OCI-M2 (cell line): ENCODE measurements around the gene SUSD1.
"Not testable (repeated sequence)": the region's sequence is repeated elsewhere in the genome, so short reads cannot be mapped to it uniquely, and the experiment has no call there.

Source experiments
- DNase-seq: peaks from one replicate; lab custom pipeline; 2025; ENCODE audit not compliant: unreplicated experiment; lab: John Stamatoyannopoulos, UW

The SUSD1 gene

GRCh38 chr9:112174965-112175795 is at the start of gene SUSD1:
TSS of gene SUSD1 (minus strand) at chr9:112175297. CDS start at chr9:112175235, 62 bp downstream.
- no peak for DNase-seq

DNA sequence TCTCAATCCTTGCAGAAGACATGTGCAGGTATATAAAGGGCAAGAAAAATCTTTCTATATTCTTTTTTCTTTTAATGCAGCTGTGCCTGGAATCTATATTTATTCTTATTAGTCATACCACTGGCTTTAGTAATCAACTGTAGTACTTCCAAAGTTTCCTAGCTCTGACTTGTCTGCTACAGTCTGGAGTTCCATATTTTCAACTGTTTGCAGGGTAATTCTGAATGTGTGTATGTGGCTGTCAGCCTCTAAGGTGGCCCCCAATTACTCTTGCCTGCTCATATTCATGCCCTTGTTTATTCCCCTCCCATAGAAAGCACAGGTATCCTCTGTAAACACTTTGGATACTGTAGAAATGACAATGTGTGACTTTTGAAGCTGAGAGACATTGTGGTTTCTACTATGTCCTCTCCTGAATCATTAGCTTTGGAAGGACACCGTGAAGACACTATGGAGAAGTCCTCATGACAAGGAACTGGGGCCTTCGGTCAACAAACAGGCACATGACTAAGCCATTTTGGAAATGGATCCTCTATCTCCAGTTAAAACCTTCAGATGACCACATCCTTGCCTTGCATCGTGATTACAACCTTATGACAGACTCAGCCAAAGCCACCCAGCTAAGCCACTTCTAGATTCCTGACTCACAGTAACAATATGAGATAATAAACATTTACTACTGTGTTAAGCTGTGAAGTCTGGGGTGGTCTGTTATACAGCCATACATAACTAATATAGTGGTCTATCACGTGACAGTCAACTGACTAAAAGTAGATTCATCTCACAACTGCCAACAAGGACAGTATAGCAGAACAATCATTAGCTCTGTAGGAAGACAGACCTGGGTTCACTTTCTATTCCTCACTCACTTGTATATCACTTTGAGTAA is 49.5 kb upstream of the SUSD1 start:
- no peak for DNase-seq

GRCh38 chr9:112218908-112219307 is 43.8 kb upstream of the SUSD1 start:
- DNase-seq, result no peak

DNA sequence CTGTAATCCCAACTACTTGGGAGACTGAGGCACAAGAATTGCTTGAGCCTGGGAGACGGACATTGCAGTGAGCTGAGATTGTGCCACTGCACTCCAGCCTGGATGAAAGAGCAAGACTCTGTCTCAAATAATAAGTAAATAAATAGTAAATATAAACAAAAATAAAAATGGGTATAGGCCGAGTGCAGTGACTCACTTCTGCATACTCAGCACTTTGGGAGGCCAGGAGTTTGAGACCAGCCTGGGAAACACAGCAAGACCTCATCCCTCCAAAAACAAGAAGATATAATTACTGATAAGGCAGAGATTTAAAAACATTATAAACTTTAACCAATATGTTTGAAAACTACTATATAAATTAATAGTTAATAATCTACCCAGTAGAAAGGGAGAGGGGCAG is 37.8 kb upstream of the SUSD1 start:
- DNase-seq, result no peak

DNA sequence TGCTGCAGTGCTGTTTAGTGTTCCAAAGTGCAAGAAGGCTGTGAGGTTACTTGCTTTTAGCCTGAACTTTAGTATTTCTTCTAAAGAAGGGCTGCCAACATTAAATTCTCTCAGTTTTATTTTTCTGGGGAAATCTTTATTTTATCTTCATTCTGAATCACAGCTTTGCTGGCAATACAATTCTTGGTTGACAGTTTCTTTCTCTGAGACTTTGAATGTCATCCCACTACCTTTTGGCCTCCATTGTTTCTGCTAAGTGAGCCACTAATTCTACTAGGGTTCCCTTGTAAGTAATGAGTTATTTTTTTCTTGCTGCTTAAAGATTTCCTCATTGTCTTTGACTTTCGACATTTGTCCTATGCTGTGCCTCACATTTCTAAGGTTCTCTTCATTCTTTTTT is 32.4 kb upstream of the SUSD1 start:
- DNase-seq, result no peak

- DNase-seq, result no peak
Measured at GRCh38 chr9:112203536-112203935, 28.4 kb upstream of the SUSD1 start.

GRCh38 chr9:112200711-112201110 is 25.6 kb upstream of the SUSD1 start:
- no peak for DNase-seq

GRCh38 chr9:112198646-112199045 is 23.5 kb upstream of the SUSD1 start:
- no peak for DNase-seq

DNA sequence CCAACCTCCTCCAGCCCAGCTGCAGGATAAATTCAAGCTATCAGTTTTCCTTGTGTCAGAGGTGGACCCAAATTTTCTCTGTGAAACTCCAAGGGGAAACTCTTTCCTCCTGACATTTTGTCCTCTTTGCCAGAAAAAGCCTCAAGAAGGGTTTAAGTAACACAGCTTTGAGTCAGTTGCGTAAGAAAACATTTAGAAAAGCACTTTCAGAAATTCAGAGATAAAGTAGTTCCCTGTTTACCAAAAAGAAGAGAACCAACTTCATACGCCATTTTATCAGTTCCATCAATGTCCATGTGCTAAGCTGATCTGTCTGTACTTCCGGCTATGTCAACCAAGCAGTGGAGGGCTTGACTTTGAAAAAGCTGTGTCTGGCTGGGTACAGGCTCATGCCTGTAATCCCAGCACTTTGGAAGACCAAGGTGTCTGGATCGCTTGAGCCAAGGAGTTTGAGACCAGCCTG is 19.9 kb upstream of the SUSD1 start:
- no peak for DNase-seq

DNA sequence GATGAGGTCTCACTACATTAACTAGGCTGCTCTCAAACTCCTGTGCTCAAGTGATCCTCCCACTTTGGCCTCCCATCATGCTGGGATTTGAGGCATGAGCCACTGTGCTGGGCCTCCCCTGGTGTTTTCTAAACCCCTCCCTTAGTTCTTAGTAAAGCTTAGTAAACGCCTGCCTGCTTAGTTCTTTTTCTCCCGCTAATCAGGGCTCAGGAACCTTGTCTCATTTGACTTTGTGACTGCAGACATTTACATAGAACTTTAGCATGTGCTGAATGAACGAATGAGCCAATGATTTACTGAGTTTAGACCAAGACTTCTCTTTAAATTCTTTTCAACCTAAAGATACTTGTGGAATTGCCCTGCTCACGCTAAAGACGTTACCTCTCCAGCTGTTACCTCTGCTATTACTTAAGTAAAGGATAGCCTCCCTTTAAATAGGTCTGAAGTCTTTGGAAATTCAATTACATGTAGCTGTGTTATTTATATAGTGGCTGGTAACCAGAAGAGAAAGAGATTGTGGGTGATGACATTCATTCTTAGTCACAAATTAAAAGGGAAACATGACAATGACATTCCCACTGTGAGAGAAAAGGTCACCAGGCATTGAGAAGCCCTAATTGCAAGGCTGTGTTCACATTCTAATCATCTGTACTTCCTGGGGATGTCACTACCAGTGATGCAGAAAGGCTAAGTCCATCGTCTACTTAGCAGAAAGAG is 18.6 kb upstream of the SUSD1 start:
- no peak for DNase-seq

- not testable (repeated sequence) for DNase-seq
Measured at GRCh38 chr9:112190320-112190719, 15.2 kb upstream of the SUSD1 start.

DNA sequence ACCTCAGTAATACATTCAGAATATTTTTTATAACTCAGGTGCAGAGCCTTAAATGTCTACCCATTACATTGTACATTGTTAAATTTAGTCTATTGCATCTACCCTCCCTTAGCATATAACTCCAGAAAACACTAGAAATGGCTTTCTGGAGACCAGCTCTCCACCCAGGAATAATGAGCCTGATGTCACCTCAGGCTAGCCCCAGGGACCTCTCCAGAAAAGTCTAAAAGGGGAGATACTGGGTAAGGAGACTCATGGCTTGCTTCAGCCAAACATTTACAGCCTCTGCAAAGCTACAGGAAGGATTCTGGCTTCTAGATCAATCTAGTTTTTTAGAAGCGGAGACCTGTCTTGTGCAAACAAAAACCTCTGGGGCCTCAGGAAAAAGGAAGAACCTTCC is 13.8 kb upstream of the SUSD1 start:
- no peak for DNase-seq

- DNase-seq, result no peak
Measured at GRCh38 chr9:112187404-112187803, 12.3 kb upstream of the SUSD1 start.

DNA sequence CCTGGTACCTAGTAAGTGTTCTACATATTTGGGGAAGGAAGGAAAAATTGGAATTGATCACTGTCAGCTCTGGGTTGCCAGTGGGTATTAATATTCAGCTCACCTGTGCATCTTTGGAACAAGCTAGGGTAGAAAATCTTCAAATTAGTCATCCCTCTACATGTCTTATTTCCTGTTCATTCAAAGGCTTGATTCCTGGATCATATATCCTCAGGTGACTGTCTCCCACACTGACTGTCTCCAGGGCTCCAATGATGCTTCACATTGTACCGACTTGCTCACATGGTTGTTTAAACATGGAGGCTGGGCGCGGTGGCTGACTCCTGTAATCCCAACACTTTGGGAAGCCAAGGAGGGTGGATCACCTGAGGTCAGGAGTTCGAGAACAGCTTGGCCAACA is 11.6 kb upstream of the SUSD1 start:
- no peak for DNase-seq

DNA sequence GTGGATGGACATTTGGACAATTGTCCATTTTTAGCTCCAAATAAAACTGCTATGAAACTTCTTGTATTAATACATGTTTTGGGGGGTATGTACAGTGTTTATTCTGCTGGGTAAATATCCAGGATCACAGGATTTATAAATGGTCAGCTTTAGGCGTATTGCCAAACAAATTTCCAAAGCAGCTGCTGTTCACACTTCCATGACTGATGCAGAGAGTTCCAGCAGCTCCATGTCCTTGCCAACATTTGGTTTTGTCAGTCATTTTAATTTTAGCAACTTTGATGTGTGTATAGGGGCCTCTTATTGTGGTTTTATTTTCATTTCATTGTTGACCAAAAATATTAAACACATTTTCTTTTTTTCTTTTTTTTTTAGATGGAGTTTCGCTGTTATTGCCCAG is 9.8 kb upstream of the SUSD1 start:
- DNase-seq, result no peak

DNA sequence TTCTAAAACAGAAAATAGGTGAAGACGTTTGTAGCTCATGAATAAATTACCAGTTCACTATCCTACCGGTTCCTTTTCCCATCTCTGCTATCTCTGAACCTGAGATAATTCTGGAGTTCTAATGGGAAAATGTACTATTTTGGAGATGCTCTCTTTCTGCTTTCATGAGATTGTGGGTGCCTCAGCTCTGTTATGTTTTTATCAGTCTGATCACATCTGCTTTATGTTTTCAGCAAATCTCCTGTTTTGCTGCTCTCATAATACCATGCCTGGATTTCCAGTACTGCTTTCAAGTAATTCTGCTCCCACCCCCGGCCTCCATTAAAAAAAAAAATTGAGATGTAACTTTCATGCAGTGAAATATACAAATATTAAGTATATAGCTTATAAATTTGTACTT is 9.1 kb upstream of the SUSD1 start:
- no peak for DNase-seq

DNA sequence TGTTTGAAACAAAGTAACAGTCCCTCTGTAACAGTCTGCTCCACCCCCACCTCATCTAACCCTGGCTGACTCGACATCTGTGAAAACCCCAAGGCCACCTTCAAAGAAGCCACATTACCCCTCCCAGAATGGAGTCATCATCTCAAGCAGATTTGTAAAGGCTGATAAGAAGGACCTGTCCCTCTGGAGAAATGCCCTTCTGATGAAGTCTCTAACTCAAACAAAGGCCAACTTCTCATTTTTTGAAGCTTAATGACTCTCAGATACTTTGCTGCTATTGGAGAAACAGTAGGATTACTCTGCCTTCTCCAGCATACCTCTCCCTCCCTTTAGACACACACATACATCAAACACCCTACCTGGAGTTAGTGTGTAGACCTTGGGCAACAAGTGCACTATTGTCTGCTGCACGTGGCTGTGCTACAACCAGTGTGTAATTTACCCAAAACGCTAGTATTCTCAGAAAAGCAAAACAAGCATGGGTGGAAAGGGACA is 5.3 kb upstream of the SUSD1 start:
- DNase-seq, result no peak

DNA sequence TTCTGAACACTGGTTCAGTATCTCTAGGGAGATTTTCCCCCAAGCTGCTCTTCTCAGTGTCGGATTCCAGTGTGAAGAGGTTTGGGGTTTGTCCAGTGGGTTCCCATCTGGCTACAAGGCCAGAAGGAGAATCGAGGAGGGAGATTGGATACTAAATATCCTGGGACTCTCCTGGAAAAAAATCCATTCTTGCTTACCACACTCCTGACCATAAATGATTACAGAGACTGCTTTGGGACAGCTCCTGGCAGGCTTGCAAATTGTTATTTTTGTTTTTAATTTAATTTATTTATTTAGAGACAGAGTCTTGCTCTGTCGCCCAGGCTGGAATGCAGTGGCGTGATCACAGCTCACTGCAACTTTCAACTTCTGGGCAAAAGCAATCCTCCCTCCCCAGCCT is 4.7 kb upstream of the SUSD1 start:
- DNase-seq, result no peak

DNA sequence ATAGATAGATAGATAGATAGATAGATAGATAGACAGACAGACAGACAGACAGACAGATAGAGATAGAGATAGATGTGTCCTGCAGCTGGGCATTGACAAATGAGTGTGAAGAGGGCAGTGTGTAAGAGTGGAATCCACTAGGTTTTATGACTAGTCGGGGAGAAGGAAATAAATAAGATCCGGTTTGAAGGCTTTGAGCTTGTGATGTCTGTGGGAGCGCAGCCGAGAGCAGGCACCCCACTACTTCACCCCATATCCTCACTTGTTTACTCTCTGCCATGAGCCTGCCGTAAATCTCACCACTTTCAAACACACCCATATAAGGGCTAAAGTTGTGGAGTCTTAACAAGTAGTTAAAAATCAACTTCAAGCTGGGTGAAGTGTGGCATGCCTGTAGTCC is 1.4 kb upstream of the SUSD1 start:
- no peak for DNase-seq

DNA sequence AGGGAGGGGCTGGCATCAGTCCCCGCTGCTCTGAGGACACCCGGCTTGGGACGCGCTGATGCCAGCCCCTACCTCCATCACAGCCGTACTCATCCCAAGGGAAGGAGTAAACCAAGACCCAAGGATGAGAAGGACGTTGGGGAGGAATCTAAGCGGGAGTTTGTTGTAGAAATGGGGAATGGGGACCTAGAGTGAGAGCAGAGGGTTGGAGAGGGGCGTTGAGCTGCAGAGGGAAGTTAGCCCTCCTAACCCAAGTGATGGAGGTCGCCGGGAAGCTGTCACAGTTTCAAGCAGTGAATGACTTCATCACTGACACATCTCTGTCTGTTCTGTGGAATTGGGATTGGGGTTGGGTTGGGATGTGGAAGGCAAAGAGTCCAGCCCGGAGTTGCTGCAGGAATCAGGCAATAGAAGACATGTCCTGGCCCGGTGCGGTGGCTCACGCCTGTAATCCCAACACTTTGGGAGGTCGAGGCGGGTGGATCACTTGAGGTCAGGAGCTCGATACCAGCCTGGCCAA is 759 bp upstream of the SUSD1 start:
- no peak for DNase-seq
